Hepatocyte (in vitro differentiated cells): ENCODE results near the gene GOLT1A.

ENCODE experiments used
- EZH2 ChIP-seq: fragments of 200-600 bp; sonication (generic); IDR thresholded peaks from 2 replicates; pipeline ENCODE4 v1.6.1; 2016; ENCODE audit warnings: antibody characterized with exemption, mild to moderate bottlenecking, borderline replicate concordance
- EZH2phosphoT487 ChIP-seq: fragments of 200-600 bp; sonication (generic); IDR thresholded peaks from one replicate; pipeline ENCODE4 v1.6.1; 2018; ENCODE audit warnings: antibody characterized with exemption, mild to moderate bottlenecking, low read depth, moderate library complexity; ENCODE audit not compliant: unreplicated experiment, severe bottlenecking

GRCh38 chr1:204202481-204202880, 11.3 kb downstream of the GOLT1A start:
- TF ChIP-seq EZH2phosphoT487 = no peak
- TF ChIP-seq EZH2 = no peak
